Activated naive CD4-positive, alpha-beta T cell treated with anti-CD3 and anti-CD28 coated beads for 36 hours (primary cell): ENCODE measurements around the gene TTC38. TPM values are rescaled to one million over a fixed set of nuclear protein-coding genes. Genes with fewer than 3 reads are reported as not detected.

Source experiments
- CTCF ChIA-PET: fragments of 350-600 bp; sonication (Branson Sonifier 250); formaldehyde crosslinking; loops from one replicate; lab custom pipeline; 2021; ENCODE audit warnings: antibody characterized with exemption; lab: Charles Lee
- DNase-seq: peaks from one replicate; pipeline ENCODE4 v3.0.0-alpha.2; 2020
- H3K27ac Mint-ChIP-seq: one replicate; pipeline ENCODE4 v1.8.0; 2021; ENCODE audit warnings: mild to moderate bottlenecking, mixed read lengths
- H3K27me3 Mint-ChIP-seq: one replicate; pipeline ENCODE4 v1.8.0; 2021; ENCODE audit warnings: low read depth, mixed read lengths
- H3K36me3 Mint-ChIP-seq: one replicate; pipeline ENCODE4 v1.8.0; 2021; ENCODE audit warnings: low read depth, mixed read lengths
- H3K4me1 Mint-ChIP-seq: one replicate; pipeline ENCODE4 v1.8.0; 2021; ENCODE audit warnings: low read depth, mixed read lengths
- H3K4me3 Mint-ChIP-seq: one replicate; pipeline ENCODE4 v1.8.0; 2021; ENCODE audit warnings: mild to moderate bottlenecking, moderate library complexity, mixed read lengths
- H3K9me3 Mint-ChIP-seq: one replicate; pipeline ENCODE4 v1.8.0; 2021; ENCODE audit warnings: mixed read lengths
- intact Hi-C: fragments of 100-400 bp; cut with micrococcal nuclease; formaldehyde crosslinking; loops from one replicate; pipeline ENCODE4 v1.15.1; 2023
- total RNA-seq, 2 experiments: library from RNA; stranded (reverse); gene quantifications; one replicate each; pipeline ENCODE4 v1.2.3, GENCODE V29; 2021

TTC38 gene
- total RNA-seq, 2 experiments from 2014 or later = 6.1 to 7.2 TPM

DNA sequence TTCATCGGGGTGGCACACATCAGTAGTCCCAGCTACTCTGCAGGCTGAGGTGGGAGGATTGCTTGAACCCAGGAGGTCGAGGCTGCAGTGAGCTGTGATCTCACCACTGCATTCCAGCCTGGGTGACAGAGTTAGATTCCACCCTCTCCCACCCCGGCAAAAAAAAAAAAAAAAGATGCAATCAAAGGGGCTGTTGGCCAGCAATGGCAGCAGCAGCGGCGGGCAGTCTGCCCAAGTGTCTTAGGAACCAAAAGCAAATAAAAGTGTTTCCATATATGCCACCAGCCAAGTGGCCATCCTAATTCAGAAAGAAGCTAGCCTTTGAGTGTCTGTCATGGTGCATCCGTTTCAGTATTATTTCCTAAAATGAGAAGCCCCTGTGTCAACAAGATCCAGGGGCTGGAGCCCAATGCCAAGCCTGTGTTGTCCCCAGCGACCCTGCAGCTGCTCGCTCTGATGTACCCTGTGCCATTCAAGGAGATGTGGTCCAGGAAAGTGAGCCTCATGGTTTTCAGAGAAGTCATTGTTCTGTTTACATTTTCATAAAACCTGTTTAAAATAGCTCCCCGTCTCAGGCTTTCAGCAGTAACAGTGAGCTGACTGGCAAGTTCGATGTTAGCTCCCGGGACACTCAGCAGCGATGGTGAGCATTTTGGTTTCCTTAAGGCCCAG is 30.2 kb upstream of the TTC38 start:
- Mint-ChIP-seq H3K27ac (no peak overlapping the region), H3K36me3 (peaks cover 4% of the 10 kb centered on the region), H3K4me1 (peaks cover 14% of the 10 kb centered on the region), H3K27me3 (no peaks in the 10 kb centered on the region), H3K4me3 (no peak overlapping the region), H3K9me3 (no peaks in the 10 kb centered on the region)
- intact Hi-C loops = no loop called here
- no peak for DNase-seq
- CTCF ChIA-PET = interaction anchor here (0.6 kb wide), 1 partner anchor 390 kb away, joined by 3 read pairs; no protein-coding TSS in a partner anchor

GRCh38 chr22:46238541-46238940 is 29.3 kb upstream of the TTC38 start:
- Mint-ChIP-seq H3K9me3 (no peaks in the 10 kb centered on the region), H3K27ac (no peak overlapping the region), H3K27me3 (no peaks in the 10 kb centered on the region), H3K4me3 (no peak overlapping the region), H3K36me3 (peaks cover 4% of the 10 kb centered on the region), H3K4me1 (peaks cover 14% of the 10 kb centered on the region)
- intact Hi-C loops = no loop called here
- CTCF ChIA-PET = interaction anchor here (0.6 kb wide), 1 partner anchor 510 kb away, joined by 3 read pairs; no protein-coding TSS in a partner anchor
- no peak for DNase-seq

DNA sequence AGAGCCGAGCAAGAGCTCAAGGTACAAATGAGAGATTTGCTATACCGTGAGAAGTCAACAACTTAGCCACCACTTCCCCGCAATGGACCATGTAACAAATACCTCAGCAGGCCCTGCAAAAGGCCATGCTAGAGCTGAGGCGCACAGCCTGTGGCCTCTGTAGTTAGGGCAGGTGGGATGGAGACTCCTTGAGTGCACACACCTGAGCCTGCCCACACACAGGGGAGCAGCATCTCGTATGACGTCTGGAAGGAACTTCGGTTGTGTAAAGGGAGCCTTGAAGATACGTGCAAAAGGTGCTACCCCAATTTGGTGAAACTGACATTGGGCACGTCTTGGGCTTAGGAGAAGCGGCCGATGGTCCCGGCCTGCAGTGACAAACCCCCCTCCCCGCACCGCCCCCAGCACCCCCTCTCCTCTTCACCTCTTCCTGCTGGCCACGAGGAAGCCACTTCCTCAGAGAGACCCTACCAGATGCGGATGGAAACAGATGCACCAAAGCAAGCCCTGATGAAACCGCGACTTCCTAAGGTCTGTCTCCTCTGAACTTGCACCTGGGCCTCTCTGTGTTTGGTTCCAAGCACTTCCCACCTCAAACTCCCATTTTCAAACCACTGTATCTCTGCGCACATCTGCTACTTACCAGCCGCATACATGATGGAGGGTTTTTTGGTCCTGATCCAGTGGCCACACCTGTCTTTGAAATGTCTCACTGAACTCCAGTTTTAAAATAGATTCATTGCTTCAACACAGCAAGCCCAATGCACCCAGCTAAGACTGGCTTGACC is 28.4 kb upstream of the TTC38 start:
- Mint-ChIP-seq H3K36me3 (peaks cover 4% of the 10 kb centered on the region), H3K27ac (no peak overlapping the region), H3K4me1 (peaks cover 14% of the 10 kb centered on the region), H3K27me3 (no peaks in the 10 kb centered on the region), H3K9me3 (no peaks in the 10 kb centered on the region), H3K4me3 (no peak overlapping the region)
- CTCF ChIA-PET = interaction anchor here (0.6 kb wide), 1 partner anchor 511 kb away, joined by 3 read pairs; no protein-coding TSS in a partner anchor
- intact Hi-C loops = no loop called here
- peak; percentile 30 for DNase-seq

GRCh38 chr22:46240073-46240472 is 27.7 kb upstream of the TTC38 start:
- CTCF ChIA-PET = no interaction called here
- no peak overlapping the region for H3K27ac Mint-ChIP-seq

GRCh38 chr22:46240506-46240905 is 27.3 kb upstream of the TTC38 start:
- CTCF ChIA-PET = no interaction called here
- DNase-seq = no peak
- Mint-ChIP-seq H3K27me3 (no peaks in the 10 kb centered on the region), H3K27ac (no peak overlapping the region), H3K36me3 (peaks cover 6% of the 10 kb centered on the region), H3K4me3 (no peak overlapping the region), H3K9me3 (no peaks in the 10 kb centered on the region), H3K4me1 (peaks cover 14% of the 10 kb centered on the region)
- intact Hi-C loops = no loop called here

More at GRCh38 chr22:46240073-46240472, 27.7 kb upstream of the TTC38 start:
- Mint-ChIP-seq H3K4me3 (no peak overlapping the region), H3K4me1 (peaks cover 14% of the 10 kb centered on the region), H3K36me3 (peaks cover 5% of the 10 kb centered on the region), H3K27me3 (no peaks in the 10 kb centered on the region), H3K9me3 (no peaks in the 10 kb centered on the region)
- DNase-seq = no peak
- intact Hi-C loops = no loop called here

GRCh38 chr22:46240907-46241306 is 26.9 kb upstream of the TTC38 start:
- no peak overlapping the region for H3K4me3 Mint-ChIP-seq
- CTCF ChIA-PET = no interaction called here
- H3K9me3 Mint-ChIP-seq = no peaks in the 10 kb centered on the region
- peaks cover 14% of the 10 kb centered on the region for H3K4me1 Mint-ChIP-seq
- no peak for DNase-seq
- peaks cover 6% of the 10 kb centered on the region for H3K36me3 Mint-ChIP-seq
- no peaks in the 10 kb centered on the region for H3K27me3 Mint-ChIP-seq
- intact Hi-C loops = no loop called here
- H3K27ac Mint-ChIP-seq = no peak overlapping the region

DNA sequence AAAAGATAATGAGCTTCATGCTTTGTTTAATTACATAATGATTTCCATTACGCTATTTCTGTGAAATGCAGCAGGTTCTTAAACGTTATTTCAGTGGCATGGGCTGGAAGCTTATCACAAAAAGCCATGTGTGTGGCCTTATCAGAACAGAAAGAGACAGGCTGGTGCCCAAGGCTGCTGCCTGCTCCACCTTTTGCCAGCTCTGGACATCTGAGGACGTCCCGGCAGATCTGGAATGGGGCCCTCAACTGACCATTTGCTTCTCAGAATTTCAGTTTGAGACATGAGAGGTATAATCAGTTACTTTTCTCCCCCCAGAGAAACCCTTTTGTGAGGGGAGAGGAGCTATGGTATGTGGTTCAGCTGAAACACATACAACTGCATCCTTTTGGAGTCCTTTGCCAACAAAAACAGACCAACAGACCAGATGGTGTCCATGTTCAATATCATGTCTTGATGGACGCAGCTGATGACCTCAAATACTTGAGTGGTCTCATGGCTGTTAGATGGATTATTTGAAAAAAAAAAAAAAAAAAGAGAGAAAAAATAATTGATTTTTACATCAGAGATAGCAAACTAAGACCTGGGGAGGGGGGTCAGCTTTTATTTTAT is 26.3 kb upstream of the TTC38 start:
- CTCF ChIA-PET = no interaction called here
- intact Hi-C loops = no loop called here
- no peaks in the 10 kb centered on the region for H3K27me3 Mint-ChIP-seq
- peaks cover 15% of the 10 kb centered on the region for H3K4me1 Mint-ChIP-seq
- no peak overlapping the region for H3K27ac Mint-ChIP-seq
- H3K4me3 Mint-ChIP-seq = no peak overlapping the region
- H3K36me3 Mint-ChIP-seq = peaks cover 5% of the 10 kb centered on the region
- DNase-seq = no peak
- no peaks in the 10 kb centered on the region for H3K9me3 Mint-ChIP-seq

- DNase-seq = no peak
- intact Hi-C loops = no loop called here
- Mint-ChIP-seq H3K27ac (no peak overlapping the region), H3K4me1 (peaks cover 16% of the 10 kb centered on the region), H3K4me3 (no peak overlapping the region), H3K9me3 (no peaks in the 10 kb centered on the region), H3K27me3 (no peaks in the 10 kb centered on the region), H3K36me3 (peaks cover 4% of the 10 kb centered on the region)
- CTCF ChIA-PET = no interaction called here
Measured at GRCh38 chr22:46242076-46242475, 25.7 kb upstream of the TTC38 start.

GRCh38 chr22:46244771-46245170 is 23.0 kb upstream of the TTC38 start:
- no peak overlapping the region for H3K4me3 Mint-ChIP-seq
- H3K9me3 Mint-ChIP-seq = no peaks in the 10 kb centered on the region
- peaks cover 13% of the 10 kb centered on the region for H3K4me1 Mint-ChIP-seq
- no peaks in the 10 kb centered on the region for H3K27me3 Mint-ChIP-seq
- H3K27ac Mint-ChIP-seq = no peak overlapping the region
- DNase-seq = no peak
- H3K36me3 Mint-ChIP-seq = peaks cover 2% of the 10 kb centered on the region
- CTCF ChIA-PET = no interaction called here
- intact Hi-C loops = no loop called here

GRCh38 chr22:46245511-46245910 is 22.3 kb upstream of the TTC38 start:
- CTCF ChIA-PET = no interaction called here
- Mint-ChIP-seq H3K27ac (no peak overlapping the region), H3K36me3 (peaks cover 2% of the 10 kb centered on the region), H3K27me3 (no peaks in the 10 kb centered on the region), H3K4me1 (peaks cover 6% of the 10 kb centered on the region), H3K4me3 (no peak overlapping the region), H3K9me3 (no peaks in the 10 kb centered on the region)
- DNase-seq = no peak
- intact Hi-C loops = no loop called here

DNA sequence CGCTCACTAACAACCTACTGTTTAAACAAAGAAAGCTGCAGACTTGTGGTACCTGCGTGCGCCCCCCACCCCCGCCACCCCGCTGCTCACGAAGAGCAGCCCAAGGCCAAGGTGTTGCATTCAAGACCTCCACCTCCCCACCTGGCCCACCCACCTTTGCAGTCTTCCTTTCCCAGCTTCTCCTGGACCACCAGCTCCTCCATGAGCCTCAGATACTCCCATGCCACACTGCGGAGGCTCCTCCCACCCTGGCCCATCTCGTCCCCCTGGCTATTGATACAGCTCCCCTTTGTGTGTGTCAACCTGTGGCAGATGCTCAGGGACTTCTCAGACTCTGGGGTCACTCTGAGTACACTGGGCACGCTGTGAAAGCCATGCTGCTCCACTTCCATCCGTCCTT is 21.6 kb upstream of the TTC38 start:
- intact Hi-C loops = no loop called here
- peaks cover 2% of the 10 kb centered on the region for H3K36me3 Mint-ChIP-seq
- H3K9me3 Mint-ChIP-seq = no peaks in the 10 kb centered on the region
- no peak overlapping the region for H3K4me3 Mint-ChIP-seq
- H3K4me1 Mint-ChIP-seq = peaks cover 9% of the 10 kb centered on the region
- no peak overlapping the region for H3K27ac Mint-ChIP-seq
- H3K27me3 Mint-ChIP-seq = no peaks in the 10 kb centered on the region
- no peak for DNase-seq
- CTCF ChIA-PET = interaction anchor here (1.1 kb wide), 1 partner anchor 70 kb away, joined by 3 read pairs; no protein-coding TSS in a partner anchor

DNA sequence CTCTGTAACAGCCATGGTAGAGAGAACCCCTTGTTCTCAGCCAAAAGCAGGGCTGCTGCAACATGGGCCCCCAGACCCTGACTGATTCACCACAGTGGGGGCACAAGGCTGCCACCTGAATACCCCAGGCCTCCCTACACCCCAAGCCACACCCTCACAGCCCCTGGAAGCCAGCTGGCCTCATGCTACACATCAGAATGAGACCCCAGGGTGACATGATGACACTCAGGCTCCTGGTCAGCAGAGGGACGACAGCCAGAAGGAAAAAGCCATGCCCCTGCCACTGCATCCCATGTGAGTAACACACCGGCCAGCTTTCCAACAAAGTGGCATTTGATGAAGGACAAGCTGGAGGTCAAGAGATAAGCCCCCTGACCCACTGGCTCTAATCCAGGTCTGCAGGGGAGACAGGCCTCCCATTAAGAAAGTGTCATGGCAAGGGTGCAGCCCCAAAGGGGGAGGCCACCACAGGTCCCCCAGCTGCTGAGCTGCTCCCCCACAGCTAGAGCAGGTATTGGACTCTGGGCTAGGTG is 20.3 kb upstream of the TTC38 start:
- intact Hi-C loops = no loop called here
- no peak for DNase-seq
- CTCF ChIA-PET = no interaction called here
- Mint-ChIP-seq H3K4me1 (peaks cover 20% of the 10 kb centered on the region), H3K4me3 (no peak overlapping the region), H3K36me3 (peaks cover 2% of the 10 kb centered on the region), H3K27me3 (no peaks in the 10 kb centered on the region), H3K9me3 (no peaks in the 10 kb centered on the region), H3K27ac (no peak overlapping the region)
